ENCODE results near the gene CLDN24. TPM values are rescaled to one million over a fixed set of nuclear protein-coding genes. Genes with fewer than 3 reads are reported as not detected.
"Not testable (repeated sequence)": the region's sequence is repeated elsewhere in the genome, so short reads cannot be mapped to it uniquely, and the experiment has no call there.

The CLDN24 gene
- total RNA-seq, 1 donor, result not detected

DNA sequence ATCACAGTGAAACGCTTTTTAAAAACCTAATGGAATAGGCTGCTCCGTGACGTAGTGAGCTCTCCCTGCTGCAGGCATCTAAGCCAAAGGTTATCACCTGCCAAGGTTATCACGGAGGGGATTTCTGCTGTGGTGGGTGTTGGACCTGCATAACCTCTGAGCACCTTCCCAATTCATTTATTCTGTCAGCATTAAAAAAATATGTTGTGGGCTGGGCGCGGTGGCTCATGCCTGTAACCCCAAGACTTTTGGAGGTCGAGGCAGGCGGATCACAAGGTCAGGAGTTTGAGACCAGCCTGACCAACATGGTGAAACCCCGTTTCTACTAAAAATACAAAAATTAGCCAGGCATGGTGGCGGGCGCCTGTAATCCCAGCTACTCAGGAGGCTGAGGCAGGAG, 1.8 kb upstream of the CLDN24 start:
- DNase-seq (ENCODE audit: low read depth in 2 of 3, low spot score in 2 of 3), result not testable (repeated sequence)

DNA sequence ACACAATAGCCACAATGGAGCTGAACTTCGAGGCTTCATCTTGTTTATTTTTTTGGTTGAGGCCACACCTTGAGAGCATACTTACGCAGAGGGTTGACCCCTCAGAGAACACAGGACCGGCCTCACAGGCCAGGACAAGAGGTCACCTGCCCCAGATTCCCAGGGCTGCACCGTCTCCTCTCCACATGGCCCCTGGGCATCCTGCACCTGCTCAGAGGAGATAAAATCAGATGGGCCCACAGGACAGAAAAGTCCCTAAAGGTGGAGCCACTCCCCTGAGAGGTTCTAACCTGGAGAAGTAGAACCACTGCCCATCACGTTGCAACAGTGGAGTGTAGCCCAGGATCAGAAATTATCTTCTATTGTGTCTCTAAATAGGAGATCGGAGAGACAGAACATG, 1.1 kb upstream of the CLDN24 start:
- DNase-seq (ENCODE audit: low read depth in 2 of 3, low spot score in 2 of 3), result no peak

DNA sequence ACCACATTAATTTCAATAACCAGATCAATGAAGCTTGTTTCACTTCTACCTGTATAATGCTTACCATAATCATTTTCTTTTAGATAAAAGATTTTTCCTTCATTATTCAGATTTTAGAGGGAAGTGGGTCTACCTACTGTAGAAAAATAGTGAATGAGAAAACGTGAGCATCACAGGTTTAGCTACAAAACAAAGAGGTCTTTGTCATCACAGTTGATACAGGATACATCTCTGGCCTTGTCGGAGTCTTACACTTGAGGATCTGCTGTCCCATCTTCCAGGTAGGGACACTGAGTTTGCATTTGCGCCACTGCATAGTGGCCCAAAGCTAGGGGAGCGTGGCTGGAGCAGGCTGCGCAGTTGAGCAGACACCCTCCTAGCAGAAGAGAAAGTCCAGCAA, 710 bp downstream of the CLDN24 start:
- DNase-seq (ENCODE audit: low read depth in 2 of 3, low spot score in 2 of 3), result no peak

DNA sequence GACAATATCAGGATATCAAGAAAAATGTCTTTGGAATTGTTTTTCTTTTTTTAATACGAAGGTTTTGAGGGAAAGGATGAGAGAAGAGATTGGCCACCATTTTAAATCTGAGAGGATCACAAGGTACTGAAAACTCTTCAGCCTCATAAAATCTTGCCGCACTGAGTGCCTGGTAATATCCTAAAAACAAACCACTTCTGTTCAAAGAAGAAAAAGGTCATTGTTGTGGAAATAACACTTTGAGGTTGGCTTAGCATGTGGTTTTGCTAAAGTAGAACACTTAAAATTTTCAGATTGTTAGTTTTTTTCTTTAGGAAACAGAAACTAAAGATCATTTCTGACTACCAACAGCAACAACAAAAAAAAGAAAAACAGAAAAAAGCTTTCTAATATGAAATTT, 1.1 kb downstream of the CLDN24 start:
- peak in 1 of 3 donors; percentile 13 for DNase-seq (ENCODE audit: low read depth in 2 of 3, low spot score in 2 of 3)

DNA sequence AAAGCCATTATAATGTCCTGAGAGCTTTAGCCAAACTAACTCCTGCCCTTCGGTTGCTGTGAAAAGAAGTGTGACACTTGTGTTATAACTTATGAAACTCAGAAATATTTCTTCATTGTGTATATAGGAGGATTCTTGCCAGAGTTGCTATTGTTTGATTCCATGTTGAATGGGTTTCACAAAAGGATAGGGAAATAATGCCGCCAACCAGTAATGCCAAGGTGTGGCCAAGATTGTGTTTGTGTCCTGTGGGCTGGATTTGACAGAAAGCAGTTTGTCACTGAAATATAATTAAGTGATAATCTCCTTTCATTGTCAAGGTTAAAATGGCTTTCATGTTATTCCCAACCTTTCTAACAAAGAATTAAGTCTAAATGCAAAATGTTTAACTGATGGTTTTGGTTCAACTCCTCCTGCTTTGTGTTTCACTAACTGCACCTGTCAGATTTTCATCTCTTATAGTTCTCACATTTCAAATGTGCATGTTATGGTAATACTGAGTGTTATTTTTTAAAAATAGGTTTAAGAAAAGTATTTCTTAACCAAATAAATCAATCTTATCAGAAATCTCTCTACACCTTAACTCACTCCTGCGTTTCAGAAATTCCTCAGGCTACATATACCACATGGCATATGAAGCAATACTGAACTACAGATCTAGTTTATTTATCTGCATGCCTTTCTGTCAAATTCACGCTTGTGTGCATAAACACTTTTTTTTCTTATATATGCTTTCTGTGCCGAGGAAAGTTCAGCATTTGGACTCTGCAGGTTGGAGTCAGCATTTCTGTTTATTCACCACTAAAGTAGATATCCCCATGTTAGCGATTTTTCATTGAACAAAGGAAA, 1.8 kb downstream of the CLDN24 start, which contains the start of gene CLDN22:
CLDN22 (minus strand) TSS at position 66 of the 849 bp plus-strand sequence; CDS start at position 8, 58 bp downstream.
- no peak for DNase-seq (ENCODE audit: low read depth in 2 of 3, low spot score in 2 of 3)

DNA sequence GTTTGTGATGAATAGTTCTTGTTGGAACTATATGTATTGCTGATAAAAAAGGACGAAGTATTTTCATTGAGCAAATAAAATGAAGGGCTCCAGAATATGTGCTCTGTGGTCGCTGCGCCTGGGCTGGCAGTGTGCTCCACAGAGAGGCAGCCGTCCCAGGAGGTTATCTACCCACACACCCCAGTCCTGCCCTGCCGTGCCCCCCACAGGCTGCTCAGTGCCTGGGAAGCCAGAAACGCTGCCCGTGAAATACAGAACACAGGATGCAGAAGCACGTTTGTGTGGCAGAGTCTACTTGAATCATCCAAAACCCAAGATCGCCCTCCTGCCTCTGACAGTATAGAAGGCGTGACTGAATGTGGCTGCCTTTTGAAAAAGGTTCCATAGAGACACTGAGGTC, 3.6 kb downstream of the CLDN24 start:
- DNase-seq (ENCODE audit: low read depth in 2 of 3, low spot score in 2 of 3), result no peak

DNA sequence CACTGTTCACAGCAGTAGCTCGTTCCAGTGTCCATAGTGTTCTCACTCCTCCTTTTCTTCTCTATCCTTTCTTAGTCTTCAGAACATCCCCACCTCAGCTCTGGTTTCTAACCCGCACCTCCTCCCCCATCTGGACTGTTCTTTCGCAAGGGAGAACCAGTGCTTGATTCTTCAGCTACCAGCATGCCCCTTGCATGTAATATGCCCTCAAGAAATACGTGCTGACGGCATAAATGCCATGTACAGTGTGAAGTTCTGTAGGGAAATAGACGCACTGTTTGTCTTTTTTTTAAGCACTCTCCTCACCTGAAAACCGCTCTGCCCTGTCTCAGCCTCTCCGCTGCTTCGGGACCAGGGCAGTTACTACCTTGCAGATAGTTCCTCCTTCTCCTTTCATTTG, 7.4 kb downstream of the CLDN24 start:
- no peak for DNase-seq (ENCODE audit: low read depth in 2 of 3, low spot score in 2 of 3)

DNA sequence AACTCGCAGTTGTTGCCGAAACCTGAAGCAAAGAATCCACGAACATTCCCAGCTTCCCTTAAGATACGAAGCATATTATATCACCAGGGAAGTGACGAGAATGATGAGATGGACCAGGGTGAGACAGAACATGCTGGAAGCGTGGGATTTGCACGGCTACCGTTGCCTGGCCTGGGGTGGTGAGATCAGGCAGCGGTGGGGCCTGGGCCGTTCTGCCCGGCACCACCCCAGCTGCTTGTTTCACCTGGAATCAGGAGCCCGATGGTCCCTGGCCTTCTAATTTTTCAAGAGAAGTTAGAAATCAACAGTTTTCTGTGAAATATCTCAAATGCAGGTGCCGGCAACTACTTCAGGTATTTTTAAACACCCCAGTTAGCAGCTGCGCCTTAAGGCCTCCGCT, 7.9 kb downstream of the CLDN24 start:
- no peak for DNase-seq (ENCODE audit: low read depth in 2 of 3, low spot score in 2 of 3)

DNA sequence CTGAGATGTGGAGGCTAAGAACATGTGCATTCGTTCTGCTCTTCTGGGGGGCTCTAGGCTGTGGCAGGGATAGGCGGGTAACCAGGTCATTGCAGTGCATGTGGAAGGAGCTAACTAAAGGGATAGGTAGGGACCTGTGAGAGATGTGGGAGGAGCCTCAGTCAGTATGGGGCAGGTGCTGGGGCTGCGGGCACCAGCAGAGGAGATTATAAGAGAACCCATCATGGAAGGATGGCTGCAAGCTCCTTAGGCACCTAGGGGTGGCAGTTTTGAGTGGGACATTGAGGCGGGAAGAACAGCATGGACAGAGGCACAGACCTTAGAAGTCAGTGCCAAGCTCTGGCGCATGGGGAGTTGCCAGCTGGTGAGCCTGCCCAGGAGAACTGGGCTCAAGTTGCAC, 9.4 kb downstream of the CLDN24 start:
- DNase-seq (ENCODE audit: low read depth in 2 of 3, low spot score in 2 of 3), result no peak

DNA sequence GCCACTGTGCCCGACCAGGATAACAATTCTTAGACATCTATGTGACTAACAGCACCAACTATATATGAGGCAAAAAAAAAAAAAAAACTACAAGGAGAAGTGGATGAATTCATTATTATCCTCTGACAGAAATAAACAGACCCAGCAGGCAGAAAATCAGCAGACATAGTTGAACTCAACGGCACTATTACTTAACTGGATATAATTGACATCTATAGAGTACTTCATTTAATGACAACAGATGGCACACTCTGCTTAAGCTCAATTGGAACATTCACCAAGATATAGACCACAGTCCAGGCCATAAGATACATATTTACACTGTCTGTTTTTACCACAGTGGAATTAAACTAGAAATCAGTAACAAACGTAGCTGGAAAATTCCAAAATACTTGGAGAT, 15.4 kb downstream of the CLDN24 start:
- no peak for DNase-seq (ENCODE audit: low read depth in 2 of 3, low spot score in 2 of 3)

DNA sequence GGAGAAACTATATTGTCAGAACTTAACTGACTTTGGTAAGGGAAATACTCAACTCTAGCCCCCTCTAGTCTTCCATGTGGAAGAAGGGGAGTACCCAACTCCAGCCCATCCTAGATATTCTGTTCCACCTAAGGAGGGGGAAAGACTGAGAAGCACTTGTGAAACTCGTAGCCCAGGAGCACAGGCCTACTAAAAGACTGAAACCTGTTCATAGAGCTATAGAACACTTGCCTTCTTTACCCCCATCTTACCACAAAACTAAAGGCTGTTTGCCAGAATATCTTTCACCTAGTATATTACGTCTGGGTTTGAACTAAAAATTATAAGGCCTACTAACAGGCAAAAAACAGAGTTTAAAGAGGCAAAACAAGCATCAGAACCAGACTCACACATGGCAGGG, 17.7 kb downstream of the CLDN24 start:
- no peak for DNase-seq (ENCODE audit: low read depth in 2 of 3, low spot score in 2 of 3)

DNA sequence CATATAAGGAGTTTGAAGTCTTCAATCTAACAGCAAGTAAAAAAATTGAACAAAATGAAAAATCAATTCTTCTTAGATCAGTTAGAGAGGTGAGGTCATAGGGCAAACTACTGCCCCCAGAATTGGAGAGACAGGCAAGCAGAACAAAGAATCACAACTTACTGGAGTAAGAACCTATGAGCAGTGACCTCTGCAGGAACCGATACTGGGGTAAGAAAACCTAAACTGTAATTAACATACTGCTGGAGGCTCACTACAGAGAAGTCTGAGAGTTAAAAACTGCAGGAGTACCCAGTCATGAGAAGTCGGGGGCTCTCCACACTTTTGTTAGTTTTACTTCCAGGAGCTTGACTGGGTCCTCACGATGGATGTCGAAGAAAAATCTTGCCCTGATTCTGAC, 18.2 kb downstream of the CLDN24 start:
- no peak for DNase-seq (ENCODE audit: low read depth in 2 of 3, low spot score in 2 of 3)

DNA sequence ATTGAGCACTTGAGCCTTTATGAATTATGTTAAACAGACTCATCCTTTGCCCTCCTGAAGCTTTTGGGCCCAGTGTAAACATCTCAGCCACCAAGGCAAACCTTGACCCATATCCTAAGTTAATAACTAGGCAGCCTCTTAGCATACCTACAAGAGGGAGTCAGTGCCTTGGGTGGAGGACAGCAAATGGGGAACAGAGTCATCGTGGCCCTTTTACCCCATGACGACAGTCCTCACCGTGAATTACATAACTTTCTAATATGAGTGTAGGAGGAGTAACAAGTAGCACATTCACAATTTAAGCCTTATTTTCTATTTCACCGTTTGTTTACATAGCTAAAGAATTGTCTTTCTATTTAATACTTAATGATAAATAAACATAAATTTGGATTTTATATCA, 18.9 kb downstream of the CLDN24 start:
- no peak for DNase-seq (ENCODE audit: low read depth in 2 of 3, low spot score in 2 of 3)

DNA sequence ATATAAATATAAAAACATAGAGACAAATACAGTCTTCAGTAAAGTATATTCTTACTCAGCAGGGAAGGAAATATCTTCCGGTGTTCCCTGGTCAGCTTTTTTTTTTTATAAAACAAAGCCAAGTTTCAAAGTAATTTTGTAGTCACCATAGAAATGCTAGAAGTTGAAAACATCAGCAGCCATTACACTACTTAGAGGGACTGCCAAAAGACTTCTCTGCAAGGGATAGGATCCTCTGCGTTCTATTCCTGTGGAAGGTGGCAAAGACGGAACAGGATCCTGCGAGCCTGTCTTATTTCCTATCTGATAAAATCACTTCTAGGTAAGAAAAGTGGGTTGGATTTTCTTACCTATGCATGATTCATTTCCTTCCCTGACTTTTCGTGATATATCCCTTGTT, 21.6 kb downstream of the CLDN24 start:
- no peak for DNase-seq (ENCODE audit: low read depth in 2 of 3, low spot score in 2 of 3)

DNA sequence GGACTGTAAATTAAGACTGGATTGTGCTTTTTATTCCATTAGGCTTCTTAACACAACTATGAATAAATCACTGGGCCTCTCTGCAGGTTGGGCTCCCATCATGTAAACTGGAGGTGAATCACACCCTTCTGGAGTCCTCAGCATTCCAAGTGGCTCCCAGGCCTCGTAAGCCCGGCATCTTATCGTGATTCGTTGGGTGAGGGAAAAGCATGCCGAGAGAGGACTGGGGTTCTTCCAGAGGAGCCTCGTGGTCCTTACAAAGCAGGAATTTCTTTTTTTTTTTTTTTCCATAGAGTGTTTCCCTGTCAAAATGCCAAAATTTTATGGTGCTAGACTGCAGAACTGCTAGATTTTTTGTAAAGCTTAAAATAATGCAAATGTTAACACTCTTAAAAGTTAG, 22.2 kb downstream of the CLDN24 start:
- no peak for DNase-seq (ENCODE audit: low read depth in 2 of 3, low spot score in 2 of 3)

DNA sequence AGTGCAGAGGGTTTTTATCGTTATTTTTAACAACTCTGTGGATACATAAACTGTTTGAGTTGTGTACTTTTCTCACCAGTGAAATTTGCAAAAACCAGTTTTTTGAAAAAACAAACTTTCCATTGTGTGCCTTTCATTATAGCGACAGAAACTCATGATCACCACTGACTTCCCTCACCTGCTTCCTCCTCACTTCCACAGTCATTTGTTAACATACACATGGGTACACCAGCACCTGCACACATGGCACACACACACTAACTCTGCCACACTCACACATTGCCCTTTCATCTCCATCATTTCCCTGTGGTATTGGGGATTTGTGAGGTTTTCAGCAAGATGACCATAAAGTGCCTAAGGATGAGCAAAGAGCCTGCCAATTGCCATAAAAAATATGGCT, 22.8 kb downstream of the CLDN24 start:
- no peak for DNase-seq (ENCODE audit: low read depth in 2 of 3, low spot score in 2 of 3)

DNA sequence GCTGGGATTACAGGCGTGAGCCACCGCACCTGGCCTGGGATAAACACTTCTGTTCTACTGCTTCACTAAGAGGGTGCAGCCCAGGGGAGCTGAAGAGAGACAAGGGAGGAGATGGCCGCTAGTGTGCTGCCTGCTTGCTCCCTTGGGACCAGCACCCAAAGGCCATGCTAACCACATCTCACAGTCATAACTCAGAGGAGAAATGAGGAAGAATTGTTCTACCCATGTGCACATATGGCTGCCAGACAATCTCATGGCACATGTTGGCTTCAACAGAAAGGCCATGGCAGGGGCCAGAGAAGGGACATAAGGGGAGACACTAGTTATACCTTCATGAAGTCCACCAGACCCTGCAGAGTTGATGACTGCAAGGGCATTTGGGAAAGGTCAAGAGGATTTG, 24.6 kb downstream of the CLDN24 start:
- no peak for DNase-seq (ENCODE audit: low read depth in 2 of 3, low spot score in 2 of 3)

DNA sequence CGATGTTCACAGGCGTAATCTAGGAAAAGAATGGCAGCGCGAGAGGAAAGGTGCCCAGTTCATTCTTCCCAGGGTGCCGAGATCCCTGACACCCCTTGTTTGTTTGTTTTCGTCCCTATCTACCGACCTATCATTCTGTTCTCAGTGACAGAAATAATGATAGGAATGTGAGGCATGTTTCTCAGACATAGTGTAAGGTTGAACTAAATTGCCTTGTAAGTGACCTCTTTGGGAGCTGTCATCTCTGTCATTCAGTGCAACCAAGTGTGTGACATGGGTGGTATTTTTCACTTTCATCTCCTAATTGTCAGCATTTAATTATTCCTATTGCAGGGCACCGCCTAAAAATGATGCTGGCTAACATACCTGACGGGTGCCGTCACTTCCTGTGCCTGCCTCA, 26.5 kb downstream of the CLDN24 start:
- DNase-seq (ENCODE audit: low read depth in 2 of 3, low spot score in 2 of 3), result no peak

DNA sequence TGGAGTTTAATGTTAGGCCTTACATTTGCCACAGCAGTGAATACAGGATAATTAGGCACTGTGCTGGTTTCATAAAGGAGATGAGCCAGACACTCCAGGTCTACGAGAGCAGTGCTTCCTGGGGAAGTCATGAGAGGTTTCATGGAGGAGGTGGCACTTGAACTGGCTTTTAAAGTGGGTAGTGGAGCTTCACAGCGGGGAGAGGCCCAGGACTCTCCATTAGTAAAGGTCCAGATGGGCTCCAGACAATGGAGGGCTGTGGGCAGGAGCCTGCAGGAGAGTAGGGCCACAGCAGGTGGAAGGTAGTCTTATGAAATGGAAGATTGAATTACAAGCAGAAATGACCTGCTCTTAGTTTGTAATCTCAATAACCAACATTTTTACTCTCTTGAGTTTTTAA, 31.2 kb downstream of the CLDN24 start:
- DNase-seq (ENCODE audit: low read depth in 2 of 3, low spot score in 2 of 3), result no peak

DNA sequence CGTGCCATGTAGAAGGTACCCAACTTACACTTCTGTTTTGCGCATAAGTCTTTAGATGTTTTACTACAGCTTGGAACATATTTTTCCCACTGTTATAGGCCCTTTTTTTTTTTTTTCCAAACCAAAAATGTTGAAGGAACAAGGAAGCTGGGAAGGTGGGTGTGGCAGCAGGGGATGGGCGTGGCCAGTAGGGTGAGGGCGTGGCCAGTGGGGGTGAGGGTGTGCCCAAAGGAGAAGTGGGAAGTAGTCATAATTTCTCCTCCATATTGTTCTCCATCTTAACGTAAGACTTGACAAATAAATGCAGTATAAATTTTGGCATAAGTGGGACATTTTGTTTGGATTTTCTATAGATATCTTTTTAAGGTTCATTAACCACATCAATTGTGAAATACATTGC, 32.5 kb downstream of the CLDN24 start:
- DNase-seq (ENCODE audit: low read depth in 2 of 3, low spot score in 2 of 3), result no peak

DNA sequence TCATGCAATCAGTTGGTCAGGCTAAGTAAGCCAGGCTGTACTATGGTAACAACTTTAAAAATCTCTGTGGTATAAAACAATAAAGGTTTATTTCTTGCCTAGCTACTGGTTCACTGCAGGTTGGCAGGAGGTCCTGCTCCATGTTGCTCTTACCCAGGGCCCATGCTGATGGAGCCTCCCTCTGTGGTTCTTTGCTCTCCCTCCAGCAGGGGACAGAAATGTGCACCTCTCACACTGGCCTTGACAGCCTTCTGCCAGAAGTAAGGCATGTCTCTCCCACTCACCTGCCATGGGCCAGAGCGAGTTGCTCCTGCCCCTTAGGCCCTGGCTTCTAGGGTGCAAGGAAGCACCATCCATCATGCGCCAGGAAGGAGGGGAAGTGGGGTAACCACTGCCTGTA, 33.3 kb downstream of the CLDN24 start:
- no peak for DNase-seq (ENCODE audit: low read depth in 2 of 3, low spot score in 2 of 3)

DNA sequence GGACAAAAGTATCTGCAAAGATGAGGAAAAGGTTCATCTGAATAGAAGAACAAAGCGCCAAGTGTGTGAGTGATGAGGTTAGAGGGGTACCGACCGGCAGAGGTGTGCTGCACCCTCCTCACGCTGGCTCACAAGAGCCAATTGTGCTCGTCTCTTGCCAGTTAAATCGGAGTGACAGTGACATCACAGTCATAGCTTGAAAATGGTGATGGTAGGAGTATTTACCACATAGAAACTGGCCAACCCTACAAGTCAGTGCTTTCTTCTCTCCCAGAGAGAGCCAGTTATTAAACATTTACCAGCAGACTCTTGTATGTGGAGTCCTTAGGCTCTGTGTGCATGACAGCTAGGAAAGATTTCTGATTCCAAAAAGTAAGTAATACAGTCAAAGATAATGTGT, 34.5 kb downstream of the CLDN24 start:
- no peak for DNase-seq (ENCODE audit: low read depth in 2 of 3, low spot score in 2 of 3)

DNA sequence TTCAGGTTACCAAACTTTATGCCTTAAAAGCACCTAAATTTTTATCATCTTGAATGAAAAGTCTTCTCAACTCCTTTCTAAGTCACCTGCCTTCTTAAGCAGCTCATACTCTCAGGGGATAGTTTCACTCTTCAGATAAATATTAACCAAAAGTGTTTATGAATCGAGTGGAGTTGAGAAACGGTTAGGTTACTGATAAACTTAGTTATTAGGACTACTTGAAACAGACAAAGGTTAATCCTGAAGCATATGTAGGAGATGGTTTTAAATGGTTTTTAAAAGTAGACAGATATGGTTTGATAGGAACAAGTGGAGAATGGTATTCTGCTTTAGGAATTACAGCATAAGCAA, 34.9 kb downstream of the CLDN24 start:
- DNase-seq (ENCODE audit: low read depth in 2 of 3, low spot score in 2 of 3), result no peak

Measured in hematopoietic multipotent progenitor cell (in vitro differentiated cells).